HG02610 (cell line): ENCODE results near the gene C16orf74.

Experiments used
- ATAC-seq: cut with Tn5 transposase; IDR thresholded peaks from one replicate; pipeline ENCODE4 v1.9.1; 2021; ENCODE audit warnings: mild to moderate bottlenecking, moderate library complexity; ENCODE audit not compliant: unreplicated experiment

Gene C16orf74

DNA sequence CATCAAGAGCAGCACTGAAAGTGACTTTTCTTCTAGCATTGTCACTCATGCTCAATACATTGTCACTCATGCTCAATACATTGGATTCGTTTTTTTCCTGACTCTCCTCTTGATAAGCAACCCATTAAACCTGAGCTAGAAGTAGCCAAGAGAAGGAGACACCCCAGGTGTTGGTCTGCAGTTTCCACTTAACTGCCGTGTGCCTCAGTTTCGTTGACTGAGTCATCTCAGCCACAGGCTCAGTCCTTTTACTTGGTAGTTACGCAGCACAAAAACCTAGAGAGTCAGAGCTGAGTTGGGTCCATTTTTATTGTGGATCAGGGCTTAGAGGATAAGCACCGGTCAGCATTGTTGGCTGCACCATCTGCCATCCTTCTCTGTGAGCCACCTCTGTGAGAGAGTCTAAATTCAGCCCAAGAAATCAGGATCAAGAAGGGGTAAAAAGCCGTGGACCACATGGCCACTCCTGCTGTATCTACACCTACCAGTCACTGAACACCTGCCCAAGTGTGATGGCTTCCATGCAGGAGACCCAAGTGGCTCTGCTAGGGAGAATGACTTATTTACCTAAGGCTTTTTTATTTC, 73.4 kb downstream of the C16orf74 start:
- no peak for ATAC-seq

DNA sequence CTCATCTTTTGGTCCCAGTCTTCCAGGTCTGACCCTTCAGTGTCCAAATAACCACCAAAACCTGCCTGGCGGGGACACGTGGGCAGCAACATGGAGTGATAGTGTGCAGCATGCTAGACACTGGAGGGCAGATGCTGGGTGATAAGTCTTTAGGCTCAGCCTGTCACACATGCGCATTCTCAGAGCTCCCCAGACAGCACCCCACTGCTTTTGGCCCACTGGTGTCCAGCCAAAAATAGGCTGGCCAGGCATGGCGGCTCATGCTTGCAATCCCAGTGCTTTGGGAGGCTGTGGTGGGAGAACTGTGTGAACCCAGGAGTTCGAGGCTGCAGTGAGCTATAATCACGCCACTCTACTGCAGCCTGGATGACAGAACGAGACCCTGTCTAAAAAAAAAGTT, 74.4 kb downstream of the C16orf74 start:
- ATAC-seq: no peak

DNA sequence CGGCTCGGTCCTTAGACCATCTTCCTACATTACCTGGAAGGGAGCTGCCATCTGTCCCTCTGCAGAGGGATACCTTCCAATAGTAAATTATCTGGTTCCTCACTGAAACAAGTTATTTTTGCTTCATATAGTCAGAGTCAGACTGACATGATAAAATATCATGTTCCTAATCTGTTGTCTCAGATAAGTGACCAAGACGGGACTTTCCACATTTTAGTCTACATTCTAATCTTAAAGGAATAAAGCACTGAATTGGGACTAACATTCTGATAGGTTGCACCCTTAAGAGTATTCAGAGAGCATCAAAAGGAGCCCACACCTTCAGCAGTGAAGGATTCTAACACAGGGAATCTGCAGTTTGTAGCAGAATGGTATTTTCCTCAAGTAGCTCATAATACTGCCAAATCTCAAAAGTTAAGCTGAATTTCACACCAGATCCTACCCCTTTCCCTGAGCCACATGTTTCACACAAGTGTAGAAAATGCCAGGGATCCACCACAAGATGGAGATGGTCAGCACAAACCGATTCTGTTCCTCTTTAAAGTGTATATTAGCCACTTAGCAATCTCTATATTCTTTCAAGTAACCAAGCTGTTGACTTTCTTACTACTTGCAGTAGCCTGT, 75.5 kb downstream of the C16orf74 start:
- ATAC-seq: no peak

DNA sequence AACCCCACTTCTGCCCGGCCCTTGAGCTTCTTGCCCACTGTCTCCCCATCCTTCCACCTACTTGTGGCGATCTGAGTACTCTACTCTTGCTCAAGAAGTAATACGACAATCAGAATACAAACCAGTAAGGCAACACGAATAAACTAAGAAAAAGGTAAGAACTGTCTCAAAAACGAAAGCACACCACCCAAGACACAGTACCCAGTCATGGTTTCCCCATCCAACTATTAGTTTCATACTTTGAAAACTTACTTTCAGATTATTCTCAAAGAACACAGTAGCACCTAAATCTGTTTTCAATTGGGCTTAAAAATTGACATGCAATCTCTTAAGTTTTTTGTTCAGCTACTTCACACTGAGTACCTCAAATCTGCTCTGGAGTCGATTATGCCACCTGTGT, 76.1 kb downstream of the C16orf74 start:
- ATAC-seq: no peak

DNA sequence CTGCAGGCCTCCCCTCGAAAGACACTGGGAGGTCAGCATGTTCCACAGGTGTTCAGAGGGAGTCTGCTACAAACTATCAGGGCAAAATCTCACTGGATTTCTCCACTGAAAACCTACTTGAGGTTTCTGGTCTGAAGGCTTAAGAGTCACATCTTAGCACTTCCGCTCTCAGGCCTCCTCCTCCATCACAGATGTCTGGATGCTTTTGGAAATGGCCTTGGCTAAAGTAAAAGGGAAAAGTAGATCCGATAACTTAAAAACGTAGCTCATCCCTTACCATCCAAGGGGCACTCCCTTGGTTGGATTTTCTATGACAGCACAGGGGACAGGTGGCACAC, 76.5 kb downstream of the C16orf74 start:
- no peak for ATAC-seq

DNA sequence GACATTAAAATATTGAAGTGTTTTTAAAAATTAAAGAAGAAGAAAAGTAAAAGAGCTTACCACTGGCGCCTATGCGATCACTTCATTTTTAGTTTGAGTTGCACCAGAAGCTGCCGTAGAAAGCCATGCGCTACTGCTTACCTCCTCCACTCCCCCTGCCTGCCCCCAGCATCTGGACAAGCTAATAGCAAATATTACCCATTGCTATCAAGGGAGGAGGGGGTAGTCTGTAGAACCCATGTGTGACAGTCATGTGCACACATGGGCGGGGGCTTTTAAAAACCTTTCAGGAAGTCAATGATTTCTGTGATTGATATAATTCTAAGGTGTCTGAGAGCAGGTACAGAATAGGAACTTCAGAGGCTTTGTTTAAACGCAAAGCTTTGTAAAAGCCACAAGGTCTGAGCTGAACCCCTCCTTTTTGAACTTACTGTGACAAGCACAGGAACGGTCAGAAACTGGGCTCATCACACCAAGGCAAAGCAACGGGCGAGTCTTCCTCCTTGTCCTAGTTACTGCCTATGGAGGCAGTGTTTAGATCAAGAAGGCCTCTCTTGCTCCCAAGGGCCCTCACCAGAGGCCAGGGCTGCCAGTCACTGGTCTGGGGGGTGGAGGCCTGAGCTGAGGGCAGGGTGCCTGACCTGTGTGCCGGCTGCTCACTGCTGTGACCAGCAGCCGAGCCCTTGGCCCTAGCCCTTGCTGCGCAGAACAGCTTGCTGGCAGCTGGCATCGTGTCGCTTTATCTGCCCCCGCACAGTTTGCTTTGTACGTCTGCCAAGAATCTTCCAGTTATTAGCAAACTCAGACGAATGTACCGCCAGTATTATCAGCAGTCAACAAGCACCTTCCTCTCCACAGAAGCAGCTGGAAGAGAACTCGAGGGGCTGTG, 77.1 kb downstream of the C16orf74 start:
- ATAC-seq: no peak

DNA sequence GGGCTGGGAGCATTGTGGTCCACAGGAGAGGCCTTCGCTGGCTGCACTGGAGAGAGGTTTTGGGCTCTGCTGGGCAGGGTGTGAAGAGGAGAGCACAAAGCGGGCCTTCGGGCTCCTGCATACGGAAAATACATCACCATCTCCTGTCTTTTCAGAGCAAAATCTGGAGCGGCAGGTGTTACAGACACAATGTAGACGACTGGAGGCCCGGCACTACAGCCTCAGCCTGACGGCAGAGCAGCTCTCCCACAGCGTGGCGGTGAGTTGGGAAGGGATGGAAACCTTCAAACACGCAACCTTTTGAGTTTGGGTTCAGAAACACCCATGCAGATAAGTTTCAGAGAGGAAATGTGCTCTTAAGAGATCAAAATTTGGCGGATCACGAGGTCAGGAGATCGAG, 80.1 kb downstream of the C16orf74 start:
- no peak for ATAC-seq

DNA sequence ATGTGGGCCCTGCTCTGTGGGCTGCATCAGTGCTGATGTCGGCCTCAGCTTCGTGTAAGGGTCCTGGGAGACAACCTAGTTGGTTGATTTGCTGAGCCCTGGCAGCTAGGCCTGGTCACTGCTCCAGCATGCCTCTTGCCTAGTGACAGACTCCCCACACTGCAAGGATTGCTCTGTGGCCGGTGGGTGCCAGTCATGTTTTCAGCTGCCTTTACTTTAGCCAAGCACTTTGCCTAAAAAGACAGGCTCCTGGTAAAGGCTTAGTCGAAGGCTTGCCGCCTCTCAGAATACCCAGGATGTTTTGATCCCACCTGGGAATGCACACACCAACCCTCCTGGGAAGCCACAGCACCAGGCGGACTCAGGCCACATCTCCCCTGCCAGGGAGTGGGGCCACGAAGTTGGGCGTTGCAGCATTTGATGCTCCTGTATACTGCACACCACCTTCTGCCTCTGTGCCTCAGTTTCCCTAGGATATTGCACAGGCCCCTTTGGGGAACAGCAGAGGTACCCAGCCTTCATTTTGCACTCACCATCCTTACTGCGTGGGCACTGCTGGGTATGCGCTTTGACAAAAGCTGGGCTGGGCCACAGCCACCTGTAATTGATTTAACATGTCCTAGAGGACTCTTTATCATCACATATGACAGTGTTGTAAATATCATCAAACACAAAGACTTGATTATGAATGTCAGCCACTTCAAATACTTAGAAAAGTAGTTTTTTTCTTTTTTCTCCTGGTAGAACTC, 82.0 kb downstream of the C16orf74 start:
- no peak for ATAC-seq

DNA sequence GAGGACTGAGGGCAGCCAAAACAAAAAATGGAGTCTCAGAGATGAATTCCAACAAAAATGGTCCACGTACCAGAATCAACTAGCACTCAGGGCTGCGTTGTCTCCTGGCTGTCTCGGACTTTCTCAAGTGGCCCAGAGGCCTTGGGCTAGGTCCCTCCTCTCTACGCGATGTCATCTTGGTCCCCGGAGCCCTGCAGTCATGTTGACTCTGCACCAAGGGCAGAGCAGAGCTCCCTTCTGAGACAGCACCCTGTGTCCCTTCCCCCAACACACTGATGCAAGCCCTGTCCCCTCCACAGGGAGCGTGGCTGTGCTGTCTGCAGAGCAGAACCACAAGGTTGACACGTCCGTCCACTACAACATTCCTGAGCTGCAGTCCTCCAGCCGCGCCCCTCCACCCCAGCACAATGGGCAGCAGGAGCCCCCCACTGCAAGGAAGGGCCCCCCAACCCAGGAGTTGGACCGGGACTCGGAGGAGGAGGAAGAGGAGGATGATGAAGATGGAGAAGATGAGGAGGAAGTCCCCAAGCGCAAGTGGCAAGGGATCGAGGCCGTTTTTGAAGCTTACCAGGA, 83.0 kb downstream of the C16orf74 start:
- ATAC-seq: no peak

DNA sequence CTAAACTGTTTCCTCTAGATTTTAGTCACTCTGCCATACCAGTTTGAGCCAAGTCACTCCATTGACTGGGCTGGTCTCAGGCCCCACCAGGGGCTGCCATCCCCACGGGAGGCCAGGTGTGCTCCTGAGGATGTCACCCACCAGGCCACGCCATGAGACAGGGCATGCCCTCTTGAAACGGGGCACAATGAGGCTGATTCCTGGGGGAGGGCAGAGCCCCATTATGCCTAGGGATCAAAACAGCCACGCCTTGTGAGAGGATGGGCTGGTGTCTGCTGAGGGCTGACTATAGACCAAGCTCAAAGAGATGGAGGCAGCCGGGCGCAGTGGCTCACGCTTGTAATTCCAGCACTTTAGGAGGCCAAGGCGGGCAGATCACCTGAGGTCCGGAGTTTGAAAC, 83.6 kb downstream of the C16orf74 start:
- ATAC-seq: no peak

DNA sequence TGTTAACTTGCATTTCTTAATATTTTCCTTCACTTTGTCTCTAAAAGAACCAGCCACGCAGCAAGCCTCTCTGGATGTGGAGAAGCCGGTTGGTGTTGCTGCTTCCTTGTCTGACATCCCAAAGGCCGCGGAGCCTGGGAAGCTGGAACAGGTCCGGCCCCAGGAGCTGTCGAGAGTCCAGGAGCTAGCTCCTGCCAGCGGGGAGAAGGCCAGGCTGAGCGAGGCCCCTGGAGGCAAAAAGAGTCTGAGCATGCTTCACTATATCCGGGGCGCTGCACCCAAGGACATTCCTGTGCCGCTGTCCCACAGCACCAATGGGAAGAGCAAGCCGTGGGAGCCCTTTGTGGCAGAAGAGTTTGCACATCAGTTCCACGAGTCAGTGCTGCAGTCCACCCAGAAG, 85.0 kb downstream of the C16orf74 start:
- no peak for ATAC-seq

DNA sequence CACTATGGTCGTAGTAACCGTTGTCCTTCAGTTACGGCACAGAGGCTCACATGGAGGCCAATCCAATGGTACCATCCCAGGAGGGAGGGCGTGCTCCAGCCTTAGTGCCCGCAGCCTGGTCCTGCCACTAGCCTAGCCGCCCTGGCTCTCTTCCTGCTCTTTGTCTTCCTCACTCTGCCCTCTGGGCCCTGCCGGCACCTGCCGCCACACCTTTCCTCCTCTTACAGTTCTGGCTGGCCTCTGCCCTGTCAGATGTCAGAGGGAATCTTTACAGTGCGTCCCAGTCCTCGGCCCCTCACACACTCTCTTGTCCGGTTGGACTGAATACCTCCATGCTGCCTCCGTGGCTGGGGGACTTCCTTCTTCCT, 85.5 kb downstream of the C16orf74 start:
- no peak for ATAC-seq

DNA sequence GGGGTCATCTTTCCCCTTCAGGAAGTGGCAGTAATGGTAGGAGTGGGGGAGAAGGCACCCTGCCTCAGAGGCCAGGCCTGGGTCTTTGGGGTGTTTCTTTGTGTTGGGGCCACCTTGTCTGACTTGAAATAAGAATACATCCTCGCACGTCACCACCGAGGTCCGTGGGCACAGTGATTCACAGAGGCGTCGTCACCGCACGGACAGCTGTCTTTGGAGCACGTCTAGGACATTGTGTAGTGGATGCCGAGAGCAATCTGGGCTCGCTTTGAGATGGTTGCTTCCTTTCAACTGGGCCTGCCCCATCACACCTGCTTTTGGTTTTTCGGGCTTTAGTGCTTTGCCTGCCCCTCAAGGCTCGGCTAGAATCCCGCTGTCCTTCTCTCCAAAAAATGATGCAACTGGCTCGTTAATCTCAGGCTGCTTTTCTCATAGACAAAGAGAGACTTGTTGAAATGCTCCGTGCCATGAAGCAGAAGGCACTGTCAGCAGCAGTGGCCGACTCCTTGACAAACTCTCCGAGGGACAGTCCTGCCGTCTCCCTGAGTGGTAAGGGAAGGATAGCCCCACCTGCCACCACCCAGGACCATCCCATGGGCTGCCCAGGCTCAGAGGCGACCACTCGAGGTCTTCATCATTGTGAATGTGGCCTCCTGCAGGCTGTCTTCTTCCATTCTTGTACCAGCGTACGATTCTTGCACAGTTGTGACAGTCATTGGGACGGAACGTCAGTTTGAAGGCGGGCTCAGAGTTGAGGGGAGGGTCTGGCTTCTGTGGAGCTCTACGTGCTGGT, 86.1 kb downstream of the C16orf74 start:
- ATAC-seq: no peak

DNA sequence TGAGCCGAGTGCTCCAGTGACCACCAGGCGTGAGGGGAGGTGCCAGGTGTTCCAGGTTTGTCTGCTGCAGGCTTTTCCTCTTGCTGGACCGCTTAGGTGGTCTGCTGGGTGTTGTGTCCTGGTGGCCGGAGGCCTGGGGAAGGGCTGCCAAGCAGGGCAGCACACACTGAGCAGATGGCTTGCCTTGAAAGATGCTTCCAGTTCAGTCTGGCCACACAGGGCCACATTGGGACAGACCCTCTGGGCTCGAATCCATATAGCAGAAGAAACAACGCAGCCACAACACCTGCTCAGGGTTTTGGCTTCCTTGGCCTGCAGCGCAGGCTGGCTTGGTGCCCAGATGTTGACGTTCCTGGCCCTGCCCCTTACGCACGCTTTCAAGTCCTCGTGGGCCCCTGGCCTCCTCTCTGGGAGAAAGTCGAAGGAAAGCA, 87.0 kb downstream of the C16orf74 start:
- ATAC-seq: no peak

DNA sequence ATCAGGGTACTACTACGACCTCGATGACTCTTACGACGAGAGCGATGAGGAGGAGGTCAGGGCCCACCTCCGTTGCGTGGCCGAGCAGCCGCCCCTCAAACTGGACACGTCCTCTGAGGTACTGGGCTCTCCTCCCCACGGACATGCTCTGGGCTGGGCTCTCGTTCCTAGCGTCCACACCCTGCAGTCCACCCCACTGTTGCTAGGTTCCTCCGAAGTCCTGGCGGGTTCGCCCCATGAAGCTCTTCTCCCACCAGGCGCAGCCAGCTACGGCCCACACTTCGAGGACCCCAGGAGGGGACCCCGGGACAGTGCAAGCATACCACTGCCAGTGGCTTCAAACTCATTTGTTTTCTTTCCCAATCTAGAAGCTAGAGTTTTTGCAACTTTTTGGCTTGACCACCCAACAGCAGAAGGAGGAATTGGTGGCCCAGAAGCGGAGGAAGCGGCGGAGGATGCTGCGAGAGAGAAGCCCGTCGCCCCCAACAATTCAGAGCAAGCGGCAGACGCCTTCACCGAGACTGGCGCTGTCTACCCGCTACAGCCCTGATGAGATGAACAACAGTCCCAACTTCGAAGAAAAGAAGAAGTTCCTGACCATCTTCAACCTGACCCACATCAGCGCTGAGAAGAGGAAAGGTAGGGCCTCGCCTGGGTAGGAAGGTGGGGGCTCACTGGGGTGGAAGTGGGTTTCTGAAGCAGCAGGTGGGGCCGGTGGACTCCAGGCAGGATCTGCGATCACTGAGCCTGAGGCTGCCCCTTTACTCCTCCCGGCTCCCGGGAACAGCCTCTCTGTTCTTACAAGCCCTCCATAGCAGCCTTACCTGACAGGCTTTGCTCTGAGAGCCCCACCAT, 87.7 kb downstream of the C16orf74 start:
- no peak for ATAC-seq

DNA sequence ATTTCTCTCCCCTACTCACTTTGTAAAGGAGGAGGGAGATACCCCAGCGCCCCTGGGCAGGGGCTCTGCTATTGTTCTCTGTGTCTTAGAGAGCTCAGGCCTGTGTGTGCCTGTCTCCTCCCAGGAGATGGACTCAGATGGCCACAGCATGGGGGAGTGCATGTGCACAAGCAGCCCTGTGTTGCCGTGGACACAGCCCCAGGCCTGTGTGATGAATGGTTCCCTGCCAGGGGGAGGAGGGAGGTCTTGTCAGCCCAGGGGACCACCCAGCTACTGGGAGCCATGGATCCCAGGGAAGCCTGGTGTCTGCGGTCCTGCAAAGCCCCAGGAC, 88.4 kb downstream of the C16orf74 start:
- ATAC-seq: no peak

DNA sequence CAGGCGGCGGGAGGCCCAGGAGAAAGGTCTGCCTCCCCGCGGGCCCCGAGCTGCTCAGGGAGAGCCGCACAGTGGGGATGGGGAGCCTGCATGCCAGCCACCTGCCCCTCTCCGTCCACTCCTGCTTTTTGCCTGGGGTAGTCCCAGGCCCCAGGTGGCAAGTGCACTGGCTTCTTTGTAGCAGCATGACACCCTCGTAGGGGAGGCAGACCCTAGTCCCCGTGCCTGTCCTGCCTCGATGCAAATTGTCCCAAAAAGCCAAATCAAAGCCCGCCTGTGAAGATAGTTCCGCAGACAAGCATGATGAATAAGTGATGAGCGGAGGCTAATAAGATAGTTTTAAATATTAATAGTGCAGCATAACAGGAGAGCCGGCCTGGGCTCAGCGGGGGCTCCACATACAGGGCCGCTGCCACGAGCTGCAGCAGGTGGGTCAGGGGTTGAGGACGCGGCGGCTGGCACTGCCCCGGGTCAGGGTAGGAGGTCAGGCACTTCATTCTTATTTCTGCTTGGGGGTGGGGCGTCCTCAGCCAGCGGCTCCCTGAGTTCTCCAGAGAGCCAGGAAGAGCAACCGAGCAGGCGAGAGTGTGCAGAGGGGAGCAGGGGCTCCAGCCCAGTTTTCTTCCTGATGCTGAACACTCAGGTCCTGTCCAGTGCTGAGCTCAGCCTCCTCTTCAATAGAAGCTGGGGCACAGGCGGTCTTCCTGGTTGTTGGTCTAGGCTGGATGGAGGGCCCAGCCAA, 89.0 kb downstream of the C16orf74 start:
- ATAC-seq: no peak

DNA sequence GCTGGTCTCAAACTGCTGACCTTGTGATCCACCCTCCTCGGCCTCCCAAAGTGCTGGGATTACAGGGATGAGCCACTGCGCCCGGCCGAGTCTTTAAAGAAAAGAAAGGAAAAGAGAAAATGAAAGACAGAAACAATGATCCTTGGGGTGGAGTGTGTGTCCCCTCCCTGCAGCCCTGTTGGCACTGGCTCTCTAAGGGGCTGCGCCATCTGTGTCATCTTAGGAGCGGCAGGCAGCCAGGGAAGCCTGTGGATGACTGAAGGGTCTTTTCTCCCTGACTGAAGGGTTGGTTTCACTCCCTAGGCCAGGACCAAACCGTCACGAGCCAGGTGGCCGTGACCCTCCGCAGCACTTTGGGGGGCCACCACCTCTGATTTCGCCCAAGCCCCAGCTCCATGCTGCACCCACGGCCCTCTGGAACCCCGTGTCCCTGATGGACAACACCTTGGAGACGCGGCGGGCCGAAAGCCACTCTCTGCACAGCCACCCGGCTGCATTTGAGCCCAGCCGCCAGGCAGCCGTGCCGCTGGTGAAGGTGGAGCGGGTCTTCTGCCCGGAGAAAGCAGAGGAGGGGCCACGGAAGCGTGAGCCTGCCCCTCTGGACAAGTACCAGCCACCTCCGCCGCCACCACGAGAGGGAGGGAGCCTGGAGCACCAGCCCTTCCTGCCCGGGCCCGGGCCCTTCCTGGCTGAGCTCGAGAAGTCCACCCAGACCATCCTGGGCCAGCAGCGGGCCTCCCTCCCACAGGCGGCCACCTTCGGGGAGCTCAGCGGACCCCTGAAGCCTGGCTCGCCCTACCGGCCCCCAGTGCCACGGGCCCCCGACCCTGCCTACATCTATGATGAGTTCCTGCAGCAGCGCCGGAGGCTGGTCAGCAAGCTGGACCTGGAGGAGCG, 89.8 kb downstream of the C16orf74 start:
- no peak for ATAC-seq
